OCI-LY3 (cell line): ENCODE data around the gene KRTAP21-2.

ENCODE experiments used
- H2AFZ ChIP-seq: fragments of 200-600, 300-600 bp; shearing (Covaris generic); 2 replicates; pipeline ENCODE4 v1.6.0; 2014; ENCODE audit warnings: antibody characterized with exemption, low read depth, low read length
- H3K27ac ChIP-seq: fragments of 200-600, 300-600 bp; sonication (generic); 2 replicates; pipeline ENCODE4 v1.5.1; 2014; ENCODE audit warnings: mild to moderate bottlenecking, low read length, moderate library complexity, mixed read lengths
- H3K27me3 ChIP-seq: fragments of 200-600, 300-600 bp; sonication (generic); 2 replicates; pipeline ENCODE4 v1.6.1; 2014; ENCODE audit warnings: low read depth, low read length, mixed read lengths
- H3K36me3 ChIP-seq: fragments of 200-600, 300-600 bp; sonication (generic); replicated peaks from 2 replicates; pipeline ENCODE3; 2014; ENCODE audit warnings: low read depth, low read length, mixed read lengths
- H3K4me1 ChIP-seq: fragments of 300-600, 200-600 bp; sonication (generic); 2 replicates; pipeline ENCODE4 v1.6.1; 2014; ENCODE audit warnings: low read length, mixed read lengths
- H3K4me2 ChIP-seq: fragments of 200-600, 300-600 bp; sonication (generic); 2 replicates; pipeline ENCODE4 v1.6.1; 2014; ENCODE audit warnings: low read length, mixed read lengths
- H3K4me3 ChIP-seq: fragments of 300-600, 200-600 bp; sonication (generic); 2 replicates; pipeline ENCODE4 v1.5.1; 2014; ENCODE audit warnings: antibody characterized with exemption, mild to moderate bottlenecking, low read length, moderate library complexity
- H3K79me2 ChIP-seq: fragments of 300-600, 200-600 bp; shearing (Covaris generic); 2 replicates; pipeline ENCODE4 v1.6.1; 2014; ENCODE audit warnings: mild to moderate bottlenecking, low read length, mixed read lengths
- H3K9ac ChIP-seq: fragments of 300-600, 200-600 bp; shearing (Covaris generic); 2 replicates; pipeline ENCODE4 v1.6.0; 2014; ENCODE audit warnings: mild to moderate bottlenecking, low read length, moderate library complexity
- H3K9me3 ChIP-seq: fragments of 200-600, 300-600 bp; shearing (Covaris generic); 2 replicates; pipeline ENCODE4 v1.6.1; 2014; ENCODE audit warnings: low read length, mixed read lengths; ENCODE audit not compliant: insufficient read depth
- H4K20me1 ChIP-seq: fragments of 200-600, 300-600 bp; sonication (generic); 2 replicates; pipeline ENCODE4 v1.6.1; 2016; ENCODE audit warnings: low read length, mixed read lengths; ENCODE audit not compliant: insufficient read depth
- CTCF ChIP-seq: fragments of 200-600, 300-600 bp; sonication (generic); IDR thresholded peaks from 2 replicates; pipeline ENCODE4 v1.5.1; 2014; ENCODE audit warnings: antibody characterized with exemption, low read length, low read depth
- EZH2phosphoT487 ChIP-seq: fragments of 200-600 bp; shearing (Covaris generic); IDR thresholded peaks from 2 replicates; pipeline ENCODE4 v1.6.1; 2018; ENCODE audit warnings: antibody characterized with exemption, mixed run types, low read depth

The KRTAP21-2 gene

GRCh38 chr21:30707409-30707808 lies 39.6 kb downstream of the KRTAP21-2 start:
- Histone ChIP-seq H3K27ac (no peak overlapping the region), H3K4me1 (peaks cover 4% of the 10 kb centered on the region; the same call in 1 of the 2 replicates), H4K20me1 (no peaks in the 10 kb centered on the region), H3K4me3 (no peak overlapping the region), H3K36me3 (peaks cover 13% of the 10 kb centered on the region), H3K9ac (no peak overlapping the region), H3K9me3 (0 out of 2 replicates have a peak, but pooled peaks cover 5% of the 10 kb centered on the region), H3K4me2 (no peak overlapping the region), H2AFZ (no peak overlapping the region), H3K27me3 (no peaks in the 10 kb centered on the region), H3K79me2 (no peaks in the 10 kb centered on the region)
- TF ChIP-seq CTCF = no peak
- no peak for TF ChIP-seq EZH2phosphoT487
